Measurements from ENCODE around the gene SRRD.
"Not testable (repeated sequence)": the region's sequence is repeated elsewhere in the genome, so short reads cannot be mapped to it uniquely, and the experiment has no call there.

Gene SRRD, protein sequence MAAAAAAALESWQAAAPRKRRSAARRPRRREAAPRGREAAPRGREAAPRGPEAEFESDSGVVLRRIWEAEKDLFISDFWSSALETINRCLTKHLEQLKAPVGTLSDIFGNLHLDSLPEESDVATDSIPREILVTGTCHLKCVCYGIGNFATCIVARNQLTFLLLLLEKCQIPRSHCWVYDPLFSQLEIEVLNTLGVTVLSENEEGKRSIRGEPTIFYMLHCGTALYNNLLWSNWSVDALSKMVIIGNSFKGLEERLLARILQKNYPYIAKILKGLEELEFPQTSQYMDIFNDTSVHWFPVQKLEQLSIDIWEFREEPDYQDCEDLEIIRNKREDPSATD

DNA sequence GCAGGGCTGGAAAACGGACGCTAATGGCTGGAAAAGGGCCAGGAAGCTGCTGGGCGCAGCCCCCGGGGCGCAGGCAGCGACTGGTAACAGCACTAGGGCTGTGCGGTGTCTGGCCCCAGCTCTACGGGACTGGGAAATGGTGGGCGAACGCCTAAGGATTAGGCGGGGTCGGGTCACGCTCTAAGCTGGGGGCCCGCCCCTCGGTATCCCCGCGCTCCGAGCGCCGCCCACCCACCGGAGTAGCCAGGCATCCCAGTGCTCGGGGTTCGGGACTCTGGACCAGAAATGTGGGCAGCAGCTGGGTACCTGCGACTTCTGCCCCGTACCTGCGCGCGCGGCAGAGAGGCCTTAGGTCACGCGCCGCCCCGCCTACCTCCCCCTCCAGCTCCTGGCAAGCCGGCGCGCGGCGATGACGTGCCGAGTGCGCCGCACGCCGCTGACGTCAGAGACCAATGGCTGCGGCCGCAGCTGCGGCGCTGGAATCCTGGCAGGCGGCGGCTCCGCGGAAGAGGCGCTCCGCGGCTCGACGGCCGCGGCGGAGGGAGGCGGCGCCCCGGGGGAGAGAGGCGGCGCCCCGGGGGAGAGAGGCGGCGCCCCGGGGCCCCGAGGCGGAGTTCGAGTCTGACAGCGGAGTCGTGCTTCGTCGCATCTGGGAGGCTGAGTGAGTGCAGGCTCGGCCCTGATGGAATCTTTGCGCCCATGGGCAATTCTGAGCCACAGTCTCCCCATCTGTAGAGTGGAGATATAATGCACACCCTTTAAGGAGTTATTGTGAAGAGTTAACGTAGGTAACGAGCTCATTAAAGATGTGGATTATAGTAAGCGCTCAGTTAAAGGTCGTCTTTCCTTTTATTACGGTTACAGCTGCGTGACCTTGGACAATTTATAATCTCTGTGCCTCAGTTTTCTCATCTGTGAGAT lies at the start of gene SRRD, which contains the start of gene HPS4:
TSS of gene SRRD (plus strand) at position 439 of the 921 bp plus-strand sequence. CDS start at position 453, 14 bp downstream.
TSS of gene HPS4 (minus strand) at position 345 of the 921 bp plus-strand sequence. CDS start 2,021 bp downstream, outside the sequence.
- peak; percentile 72 to 75 for DNase-seq (ENCODE audit: low read depth in 2 of 2)

DNA sequence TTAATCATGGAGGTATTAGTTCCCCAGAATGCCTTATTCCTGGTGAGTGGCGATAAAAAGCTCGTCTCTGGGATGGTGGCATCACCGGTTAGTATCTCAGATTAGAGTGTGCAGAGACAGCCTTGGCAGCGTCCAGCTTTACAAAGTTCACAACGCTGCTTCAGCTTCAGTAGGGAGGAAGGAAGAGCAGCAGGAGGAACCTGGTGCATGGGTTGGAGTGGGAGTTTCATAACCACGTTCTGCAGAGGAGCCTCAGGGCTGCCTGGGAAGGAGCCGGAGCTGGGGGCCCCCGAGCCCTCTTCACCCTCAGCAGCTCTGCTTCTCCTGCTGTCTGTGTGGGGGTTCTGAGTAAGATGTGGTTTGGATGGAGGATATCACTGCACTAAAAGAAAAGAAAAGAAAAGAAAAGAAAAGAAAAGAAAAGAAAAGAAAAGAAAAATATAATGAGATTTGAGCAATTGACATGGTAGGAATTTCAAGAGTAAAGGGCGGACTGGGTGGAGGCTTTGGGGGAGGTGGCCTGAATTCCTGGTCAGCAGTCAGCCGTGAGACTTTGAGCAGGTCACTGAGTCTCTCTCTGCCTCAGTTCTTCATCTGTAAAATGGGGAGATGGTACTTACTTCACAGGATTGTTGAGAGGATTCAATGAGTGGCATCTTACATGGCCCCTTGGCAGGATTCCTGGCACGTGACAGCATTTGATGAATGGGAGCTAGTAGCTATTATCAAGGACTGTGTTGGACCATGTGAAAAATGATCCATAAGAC lies 48.2 kb upstream of the SRRD start:
- no peak for DNase-seq (ENCODE audit: low read depth in 2 of 2)

DNA sequence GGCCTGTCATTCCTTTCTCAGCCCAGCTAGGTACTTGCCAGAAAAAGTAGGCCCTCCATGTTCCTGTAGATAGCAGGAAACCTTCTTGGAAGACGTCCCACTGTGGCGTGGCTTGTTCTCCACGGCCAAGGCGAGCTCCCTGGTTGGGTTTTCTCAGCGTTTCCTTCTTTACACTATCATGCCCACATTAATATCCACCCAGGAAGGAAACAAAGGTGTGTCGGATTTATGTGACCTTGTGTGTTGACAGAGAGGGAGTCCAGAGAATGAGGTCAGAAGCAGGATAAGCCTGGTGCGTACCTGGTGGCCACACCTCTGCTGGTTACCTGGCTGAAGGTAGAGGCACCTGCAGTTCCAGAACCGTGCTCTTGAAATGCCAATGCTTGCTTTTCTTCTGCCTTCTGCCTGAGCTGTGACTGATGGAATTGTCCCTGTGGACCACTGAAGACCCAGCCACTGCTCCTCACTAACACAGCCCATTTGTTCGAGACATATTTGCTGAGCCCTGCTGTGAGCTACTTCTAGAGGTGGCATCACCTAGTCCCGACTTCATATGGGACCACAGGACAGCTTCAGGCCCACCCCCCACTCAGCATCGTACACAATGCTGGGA lies 46.7 kb upstream of the SRRD start:
- no peak for DNase-seq (ENCODE audit: low read depth in 2 of 2)

DNA sequence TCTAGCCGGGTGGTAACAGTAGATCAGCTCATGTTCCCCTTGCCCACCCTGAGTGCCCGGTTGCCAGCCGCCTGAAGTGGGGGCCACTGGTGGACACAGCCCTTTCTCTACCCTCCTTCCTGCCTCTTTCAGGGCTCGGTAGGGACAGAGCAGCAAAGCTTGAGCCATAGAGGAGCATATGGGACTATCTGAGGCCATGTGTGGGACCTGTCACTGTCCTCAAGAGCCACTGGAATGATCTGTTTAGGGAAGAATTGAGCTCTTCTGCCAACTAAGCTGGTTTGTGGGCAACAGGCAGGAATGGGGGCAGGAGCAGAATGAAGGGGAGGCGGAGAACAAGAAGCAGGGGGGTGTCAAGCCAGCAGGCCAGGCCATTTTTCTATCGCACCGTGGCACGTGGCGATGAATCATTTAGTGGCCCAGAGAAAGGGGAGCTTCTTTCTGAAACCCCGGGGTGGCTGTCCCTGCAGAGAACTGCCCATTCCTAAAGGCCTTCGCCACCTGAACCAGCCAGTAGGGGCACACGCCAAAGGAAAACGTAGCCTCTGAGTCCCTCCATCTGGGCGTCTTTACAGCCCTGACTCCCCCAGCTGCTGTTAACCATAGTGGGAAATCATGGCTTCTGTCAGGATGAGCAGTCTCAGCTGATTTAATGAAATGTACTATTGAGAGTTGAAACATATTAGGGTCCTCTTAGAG lies 45.8 kb upstream of the SRRD start:
- no peak for DNase-seq (ENCODE audit: low read depth in 2 of 2)

DNA sequence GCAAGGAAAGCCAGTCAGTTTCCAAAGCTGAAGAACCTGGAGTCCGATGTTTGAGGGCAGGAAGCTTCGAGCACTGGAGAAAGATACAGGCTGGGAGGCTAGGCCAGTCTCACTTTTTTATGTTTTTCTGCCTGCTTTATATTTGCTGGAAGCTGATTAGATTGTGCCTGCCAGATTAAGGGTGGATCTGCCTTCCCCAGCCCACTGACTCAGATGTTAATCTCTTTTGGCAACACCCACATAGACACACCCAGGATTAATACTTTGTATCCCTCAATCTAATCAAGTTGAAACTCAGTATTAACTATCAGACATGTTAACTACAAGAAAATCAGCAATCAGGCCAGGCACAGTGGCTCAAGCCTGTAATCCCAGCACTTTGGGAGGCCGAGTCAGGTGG lies 44.9 kb upstream of the SRRD start:
- DNase-seq (ENCODE audit: low read depth in 2 of 2) = not testable (repeated sequence)

GRCh38 chr22:26439559-26439958 lies 44.1 kb upstream of the SRRD start:
- no peak for DNase-seq (ENCODE audit: low read depth in 2 of 2)

- no peak for DNase-seq (ENCODE audit: low read depth in 2 of 2)
Observed at GRCh38 chr22:26442086-26442756, 41.5 kb upstream of the SRRD start.

GRCh38 chr22:26443901-26444690 lies 39.6 kb upstream of the SRRD start:
- no peak for DNase-seq (ENCODE audit: low read depth in 2 of 2)

DNA sequence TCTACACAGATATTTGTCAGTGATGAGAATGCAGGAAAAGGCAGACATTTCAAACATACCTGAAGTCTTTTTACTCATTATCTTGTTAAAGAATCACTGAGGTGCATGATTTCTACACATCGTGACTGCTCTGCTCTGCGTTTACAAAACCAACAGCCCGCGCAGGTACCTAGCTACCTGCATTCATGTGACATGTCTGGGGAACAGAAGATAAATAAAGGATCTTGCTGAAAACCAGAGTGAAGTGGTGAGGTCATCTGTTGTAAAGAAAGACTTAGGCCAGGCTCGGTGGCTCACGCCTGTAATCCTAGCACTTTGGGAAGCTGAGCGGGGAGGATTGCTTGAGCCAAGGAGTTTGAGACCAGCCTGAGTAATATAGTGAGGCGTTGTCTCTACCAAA lies 38.9 kb upstream of the SRRD start:
- DNase-seq (ENCODE audit: low read depth in 2 of 2) = no peak

DNA sequence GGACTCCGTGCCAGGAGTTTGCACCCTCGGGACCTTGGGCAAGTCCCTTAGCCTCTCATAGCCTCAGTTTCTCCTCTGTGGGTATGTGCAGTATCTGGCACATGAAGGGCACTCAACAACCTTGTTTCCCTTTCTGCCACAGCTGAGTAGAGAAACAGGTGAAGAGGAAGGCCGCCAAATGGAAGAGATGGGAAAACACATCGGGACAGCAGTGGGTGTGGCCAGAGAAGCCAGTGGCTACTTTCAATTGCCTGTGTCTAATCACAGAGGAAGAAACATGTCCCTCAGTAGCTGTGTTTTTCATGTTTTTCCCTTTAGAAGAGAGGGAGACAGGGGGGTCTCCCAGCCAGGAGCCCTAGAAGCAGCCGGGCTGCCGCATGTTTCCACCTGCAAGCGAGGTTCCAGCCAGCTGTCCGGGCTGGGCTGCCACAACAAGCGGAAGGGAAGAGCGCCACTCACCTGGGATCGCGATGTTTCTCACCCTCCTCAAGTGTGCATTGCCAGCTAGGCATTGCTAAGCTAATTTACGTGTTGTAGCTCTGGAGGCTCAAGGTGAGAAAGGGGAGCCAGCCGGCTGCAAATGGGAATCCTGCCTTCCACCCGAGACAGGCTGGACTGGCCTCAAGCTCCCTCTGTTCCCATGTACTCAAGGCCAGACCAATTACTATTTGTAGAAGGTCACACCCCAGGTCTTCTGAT lies 38.0 kb upstream of the SRRD start:
- no peak for DNase-seq (ENCODE audit: low read depth in 2 of 2)

DNA sequence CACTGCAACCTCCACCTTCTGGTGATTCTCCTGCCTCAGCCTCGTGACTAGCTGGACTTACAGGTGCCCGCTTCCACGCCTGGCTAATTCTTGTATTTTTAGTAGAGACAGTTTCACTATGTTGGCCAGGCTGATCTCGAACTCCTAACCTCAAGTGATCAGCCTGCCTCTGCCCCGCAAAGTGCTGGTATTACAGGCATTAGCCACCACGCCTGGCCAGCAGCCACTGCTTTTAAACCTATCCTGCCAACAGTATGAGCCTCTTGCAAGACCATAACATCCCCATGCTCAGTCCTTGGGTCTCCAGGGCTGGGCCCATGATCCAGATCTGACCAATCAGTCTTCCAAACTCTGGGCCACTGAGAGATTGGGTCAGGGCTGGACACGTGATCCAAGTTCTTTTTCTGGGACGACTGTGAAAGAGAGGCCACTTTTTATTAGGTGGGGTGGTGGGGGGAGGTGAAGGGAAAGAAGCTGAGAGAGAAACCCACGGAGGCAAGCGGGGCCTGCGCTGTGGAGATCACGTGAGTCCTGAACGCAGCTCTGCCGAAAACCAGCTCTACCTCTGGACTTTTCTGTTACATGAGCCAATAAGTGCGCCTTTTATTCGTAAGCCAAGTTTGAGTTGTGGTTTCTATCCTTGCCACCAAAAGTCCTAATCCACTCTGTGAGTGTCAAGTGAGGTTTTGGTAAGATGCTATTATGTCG lies 36.7 kb upstream of the SRRD start:
- DNase-seq (ENCODE audit: low read depth in 2 of 2) = no peak

- DNase-seq (ENCODE audit: low read depth in 2 of 2) = no peak
Observed at GRCh38 chr22:26447584-26448329, 35.9 kb upstream of the SRRD start.

DNA sequence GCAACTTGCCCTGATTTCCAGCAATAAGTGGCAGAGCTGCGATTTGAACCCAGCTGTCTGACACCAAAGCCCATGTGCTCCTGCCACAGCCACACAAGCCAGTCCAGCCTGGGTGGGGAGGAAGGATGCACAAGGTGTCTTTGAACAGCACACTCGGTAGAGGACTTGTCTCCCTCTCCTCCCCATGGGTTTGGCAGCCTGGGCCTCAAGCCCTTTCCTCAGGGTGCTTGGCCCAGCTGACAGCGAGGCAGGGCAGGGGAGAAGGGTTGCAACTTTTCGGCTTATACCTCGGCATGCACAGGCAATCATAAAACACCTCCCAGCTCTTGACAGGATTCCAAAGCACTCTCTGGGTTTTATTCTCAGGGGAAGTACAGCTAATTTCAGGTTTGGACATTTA lies 35.3 kb upstream of the SRRD start:
- no peak for DNase-seq (ENCODE audit: low read depth in 2 of 2)

GRCh38 chr22:26448941-26449340 lies 34.7 kb upstream of the SRRD start:
- no peak for DNase-seq (ENCODE audit: low read depth in 2 of 2)

DNA sequence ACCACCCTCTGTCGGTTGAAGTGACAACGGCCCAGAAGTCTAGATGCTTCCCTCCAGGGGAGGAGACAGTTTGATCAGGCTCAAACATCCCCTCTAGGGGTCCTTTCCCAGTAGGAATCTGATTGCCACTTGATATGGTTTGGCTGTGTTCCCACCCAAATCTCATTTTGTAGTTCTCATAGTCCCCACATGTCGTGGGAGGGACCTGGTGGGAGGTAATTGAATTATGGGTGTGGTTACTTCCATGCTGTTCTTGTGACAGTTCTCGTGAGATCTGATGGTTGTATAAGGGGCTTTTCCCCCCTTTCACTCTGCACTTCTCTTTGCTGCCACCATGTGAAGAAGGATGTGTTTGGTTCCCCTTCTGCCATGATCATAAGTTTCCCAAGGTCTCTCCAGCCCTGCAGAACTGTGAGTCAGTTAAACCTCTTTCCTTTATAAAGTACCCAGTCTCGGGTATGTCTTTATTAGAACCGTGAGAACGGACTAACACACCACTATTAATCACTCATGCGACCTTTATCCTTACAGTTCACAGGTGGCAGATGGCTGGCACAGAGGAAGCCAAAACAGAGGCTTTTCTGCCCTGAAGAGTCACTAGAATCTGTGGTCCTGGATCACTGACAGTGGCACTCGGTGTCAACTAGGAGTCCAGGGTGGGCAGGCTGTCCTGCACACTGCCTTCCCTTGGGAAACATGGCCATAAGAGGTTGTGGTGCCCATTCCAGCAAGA lies 33.1 kb upstream of the SRRD start:
- no peak for DNase-seq (ENCODE audit: low read depth in 2 of 2)

GRCh38 chr22:26452236-26453016 lies 31.3 kb upstream of the SRRD start:
- no peak for DNase-seq (ENCODE audit: low read depth in 2 of 2)
